HG03565 (cell line): ENCODE results near the gene MICALL1.
A peak's percentile ranks its signal among the peaks of the same experiment; 100 is the strongest.

Experiments used
- ATAC-seq: cut with Tn5 transposase; IDR thresholded peaks from one replicate; pipeline ENCODE4 v1.9.1; 2021; ENCODE audit warnings: mild to moderate bottlenecking, moderate library complexity; ENCODE audit not compliant: unreplicated experiment

MICALL1 gene

GRCh38 chr22:37905534-37906363, at the start of gene MICALL1:
Gene MICALL1 (plus strand): TSS chr22:37906297. CDS start chr22:37906423, 126 bp downstream.
- ATAC-seq, result peak; percentile 59

- no peak for ATAC-seq
Measured at GRCh38 chr22:37860796-37861421, 45.2 kb upstream of the MICALL1 start.

GRCh38 chr22:37862570-37863325, 43.3 kb upstream of the MICALL1 start:
- no peak for ATAC-seq

GRCh38 chr22:37865510-37865909, 40.6 kb upstream of the MICALL1 start:
- no peak for ATAC-seq

GRCh38 chr22:37870273-37870672, 35.8 kb upstream of the MICALL1 start:
- no peak for ATAC-seq

- ATAC-seq, result no peak
Measured at GRCh38 chr22:37880668-37881440, 25.2 kb upstream of the MICALL1 start.

- ATAC-seq, result no peak
Measured at GRCh38 chr22:37884420-37884819, 21.7 kb upstream of the MICALL1 start.

- ATAC-seq, result no peak
Measured at GRCh38 chr22:37887584-37888378, 18.3 kb upstream of the MICALL1 start.

- ATAC-seq, result no peak
Measured at GRCh38 chr22:37891926-37892325, 14.2 kb upstream of the MICALL1 start.

- no peak for ATAC-seq
Measured at GRCh38 chr22:37892566-37893335, 13.3 kb upstream of the MICALL1 start.

- no peak for ATAC-seq
Measured at GRCh38 chr22:37893583-37893983, 12.5 kb upstream of the MICALL1 start.

- ATAC-seq, result no peak
Measured at GRCh38 chr22:37894939-37895670, 11.0 kb upstream of the MICALL1 start.

- ATAC-seq, result no peak
Measured at GRCh38 chr22:37896181-37896592, 9.9 kb upstream of the MICALL1 start.

GRCh38 chr22:37896939-37897338, 9.2 kb upstream of the MICALL1 start:
- ATAC-seq, result no peak

- no peak for ATAC-seq
Measured at GRCh38 chr22:37897807-37898206, 8.3 kb upstream of the MICALL1 start.

GRCh38 chr22:37898441-37899181, 7.5 kb upstream of the MICALL1 start:
- no peak for ATAC-seq

- no peak for ATAC-seq
Measured at GRCh38 chr22:37904572-37905533, 1.2 kb upstream of the MICALL1 start.
